Measurements from ENCODE around the gene ASCL1.

DNA sequence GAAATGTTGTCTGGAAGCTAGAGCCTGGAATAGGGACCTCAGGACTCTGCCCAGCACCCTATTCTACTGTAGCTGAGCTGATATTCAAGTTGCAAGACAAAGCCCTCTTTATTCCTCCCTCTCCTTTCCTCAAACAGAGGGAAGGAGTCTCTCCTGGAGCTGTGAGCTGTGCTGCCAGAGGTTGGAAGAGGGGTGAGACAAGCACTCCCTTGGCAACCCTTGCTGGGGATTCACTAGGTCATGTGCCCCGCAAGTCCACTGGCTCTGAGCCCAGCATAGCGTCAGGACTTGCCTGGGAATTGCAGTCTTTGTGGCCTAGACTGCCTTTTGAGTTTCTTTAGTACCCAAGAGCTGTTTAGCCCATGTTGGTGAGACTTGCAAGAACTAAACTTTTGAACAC is 11.4 kb upstream of the ASCL1 start:
- TF ChIP-seq, protein P1, sequence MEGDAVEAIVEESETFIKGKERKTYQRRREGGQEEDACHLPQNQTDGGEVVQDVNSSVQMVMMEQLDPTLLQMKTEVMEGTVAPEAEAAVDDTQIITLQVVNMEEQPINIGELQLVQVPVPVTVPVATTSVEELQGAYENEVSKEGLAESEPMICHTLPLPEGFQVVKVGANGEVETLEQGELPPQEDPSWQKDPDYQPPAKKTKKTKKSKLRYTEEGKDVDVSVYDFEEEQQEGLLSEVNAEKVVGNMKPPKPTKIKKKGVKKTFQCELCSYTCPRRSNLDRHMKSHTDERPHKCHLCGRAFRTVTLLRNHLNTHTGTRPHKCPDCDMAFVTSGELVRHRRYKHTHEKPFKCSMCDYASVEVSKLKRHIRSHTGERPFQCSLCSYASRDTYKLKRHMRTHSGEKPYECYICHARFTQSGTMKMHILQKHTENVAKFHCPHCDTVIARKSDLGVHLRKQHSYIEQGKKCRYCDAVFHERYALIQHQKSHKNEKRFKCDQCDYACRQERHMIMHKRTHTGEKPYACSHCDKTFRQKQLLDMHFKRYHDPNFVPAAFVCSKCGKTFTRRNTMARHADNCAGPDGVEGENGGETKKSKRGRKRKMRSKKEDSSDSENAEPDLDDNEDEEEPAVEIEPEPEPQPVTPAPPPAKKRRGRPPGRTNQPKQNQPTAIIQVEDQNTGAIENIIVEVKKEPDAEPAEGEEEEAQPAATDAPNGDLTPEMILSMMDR (conservative IDR thresholded peaks at IDR 0.05) = no peak
- no peak for TF ChIP-seq EZH2 (IDR thresholded peaks at IDR 0.05; ENCODE audit: low read depth)

Data from PC-9 (cell line).